Measurements from ENCODE around the gene ZBTB46.
"Not testable (repeated sequence)": the region's sequence is repeated elsewhere in the genome, so short reads cannot be mapped to it uniquely, and the experiment has no call there.

ZBTB46 gene

DNA sequence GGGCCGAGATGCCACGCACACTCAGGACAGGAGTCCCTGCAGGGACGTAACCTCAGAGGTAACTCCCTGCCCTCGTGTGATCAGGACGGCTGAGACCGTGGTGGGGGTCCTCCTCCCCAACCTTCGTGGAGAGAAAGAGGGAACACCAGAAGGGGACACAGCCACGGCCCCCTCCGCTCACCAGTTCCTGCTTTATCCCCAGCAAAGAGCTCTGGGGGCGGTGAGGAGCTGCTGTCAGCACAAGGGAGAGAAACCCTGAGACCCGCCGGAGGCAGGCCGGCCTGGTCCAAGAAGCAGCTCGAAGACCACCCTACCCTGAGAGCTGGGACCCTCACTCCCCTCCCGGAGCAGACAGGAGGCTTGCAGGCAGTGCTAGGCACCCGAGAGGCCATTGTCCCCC is 47.1 kb downstream of the ZBTB46 start:
- no peak for DNase-seq

DNA sequence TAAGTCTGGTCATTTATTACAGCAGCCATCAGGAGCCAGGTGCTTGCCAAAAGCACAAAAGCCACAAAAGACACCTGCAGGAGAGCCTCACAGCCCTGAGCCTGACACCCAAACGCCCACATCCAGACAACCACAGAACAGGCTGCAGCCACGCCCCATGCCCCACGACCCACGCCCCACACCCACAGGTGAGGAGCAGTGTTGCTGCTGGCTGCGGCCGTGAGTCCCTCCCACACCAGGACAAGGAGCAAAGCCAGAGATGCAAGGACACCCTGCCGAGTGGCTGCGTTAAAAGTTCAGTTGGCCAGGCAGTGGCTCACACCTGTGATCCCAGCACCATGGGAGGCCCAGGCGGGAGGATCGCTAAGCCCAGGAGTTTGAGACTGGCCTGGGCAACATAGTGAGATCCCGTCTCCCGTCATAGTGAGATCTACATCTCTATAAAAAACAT is 48.5 kb downstream of the ZBTB46 start:
- DNase-seq: no peak

DNA sequence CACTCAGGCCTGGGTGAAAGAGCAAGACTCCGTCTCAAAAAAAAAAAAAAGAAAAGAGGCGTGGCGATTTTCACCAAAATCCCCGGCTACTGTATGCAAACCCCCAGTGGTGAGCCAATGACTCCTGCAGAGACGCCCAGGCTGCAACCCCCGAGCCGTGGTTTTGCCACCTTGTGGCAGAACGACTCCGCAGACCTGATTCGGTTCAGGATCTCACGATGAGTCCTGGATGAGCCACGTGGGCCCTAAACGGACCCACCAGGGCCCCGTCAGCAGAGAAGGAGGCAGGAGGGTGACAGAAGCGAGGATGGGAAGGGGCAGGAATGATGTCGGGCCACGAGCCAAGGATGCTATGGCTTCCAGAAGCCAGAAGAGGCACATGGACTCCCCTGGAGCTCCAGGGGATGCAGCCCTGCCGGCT is 49.0 kb downstream of the ZBTB46 start:
- DNase-seq: no peak

- no peak for DNase-seq
These were observed 49.9 kb downstream of the ZBTB46 start for GRCh38 chr20:63781181-63781580.

GRCh38 chr20:63778857-63779256 is 52.2 kb downstream of the ZBTB46 start:
- DNase-seq: no peak

DNA sequence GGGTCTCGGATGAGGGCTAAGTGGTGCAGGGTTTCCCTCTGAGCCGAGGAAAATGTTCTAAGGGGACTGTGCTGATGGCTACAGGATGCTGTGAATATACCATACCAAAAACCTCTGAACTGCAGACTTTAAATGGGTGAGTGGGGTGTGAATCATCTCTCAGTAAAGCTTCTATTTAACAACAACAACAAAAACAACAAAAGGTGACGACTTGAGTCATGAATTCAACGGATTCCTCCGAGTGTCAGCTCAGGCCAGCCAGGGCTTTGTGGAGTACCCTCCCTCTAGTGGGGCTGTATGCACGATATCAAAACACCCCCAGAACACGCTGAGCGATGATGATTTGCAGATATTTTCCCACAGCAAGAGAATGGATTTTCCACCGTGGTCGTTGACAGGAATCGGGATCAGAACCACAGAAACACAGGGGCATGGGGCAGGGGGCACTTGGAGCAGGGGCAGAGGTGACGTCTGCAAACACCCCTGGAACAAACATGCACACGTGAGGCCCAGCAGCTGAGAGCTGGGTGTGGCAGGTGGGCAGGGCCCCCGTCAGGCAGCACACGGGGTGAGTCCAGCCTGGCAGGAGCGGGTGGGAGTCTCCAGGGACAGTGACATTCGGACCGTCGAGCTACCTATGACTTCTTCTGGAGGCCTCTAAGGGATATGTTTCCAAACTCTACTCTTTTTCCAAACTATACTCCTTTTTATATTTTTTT is 52.9 kb downstream of the ZBTB46 start:
- no peak for DNase-seq

DNA sequence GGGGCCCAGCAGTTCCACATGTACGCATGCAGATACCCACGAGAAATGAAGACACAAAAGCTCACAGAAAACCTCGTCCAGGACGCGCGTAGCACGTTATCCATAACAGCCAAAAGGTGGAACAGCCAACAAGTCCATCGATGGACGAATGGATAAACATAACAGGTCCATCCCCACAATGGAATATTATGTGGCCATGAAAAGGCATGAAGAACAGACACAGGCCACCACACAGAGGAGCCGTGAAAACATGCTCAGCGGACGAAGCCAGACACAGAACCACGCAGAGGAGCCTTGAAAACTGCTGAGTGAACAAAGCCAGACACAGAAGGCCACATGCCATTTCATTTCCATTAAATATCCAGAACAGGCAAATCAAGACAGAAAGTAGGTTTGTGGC is 53.5 kb downstream of the ZBTB46 start:
- DNase-seq: no peak

DNA sequence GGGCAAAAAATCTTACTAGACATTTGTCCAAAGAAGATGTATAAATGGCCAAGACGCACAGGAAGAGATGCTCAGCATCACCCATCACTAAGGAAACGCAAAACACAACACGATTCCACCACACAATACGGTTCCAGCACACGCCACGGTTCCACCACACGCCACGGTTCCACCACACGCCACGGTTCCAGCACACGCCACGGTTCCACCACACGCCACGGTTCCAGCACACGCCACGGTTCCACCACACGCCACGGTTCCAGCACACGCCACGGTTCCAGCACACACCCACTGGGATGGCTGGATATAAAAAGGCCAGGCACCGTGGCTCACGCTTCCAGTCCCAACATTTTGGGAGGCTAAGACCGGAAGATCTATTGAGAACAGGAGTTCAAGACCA is 54.2 kb downstream of the ZBTB46 start:
- DNase-seq: not testable (repeated sequence)

DNA sequence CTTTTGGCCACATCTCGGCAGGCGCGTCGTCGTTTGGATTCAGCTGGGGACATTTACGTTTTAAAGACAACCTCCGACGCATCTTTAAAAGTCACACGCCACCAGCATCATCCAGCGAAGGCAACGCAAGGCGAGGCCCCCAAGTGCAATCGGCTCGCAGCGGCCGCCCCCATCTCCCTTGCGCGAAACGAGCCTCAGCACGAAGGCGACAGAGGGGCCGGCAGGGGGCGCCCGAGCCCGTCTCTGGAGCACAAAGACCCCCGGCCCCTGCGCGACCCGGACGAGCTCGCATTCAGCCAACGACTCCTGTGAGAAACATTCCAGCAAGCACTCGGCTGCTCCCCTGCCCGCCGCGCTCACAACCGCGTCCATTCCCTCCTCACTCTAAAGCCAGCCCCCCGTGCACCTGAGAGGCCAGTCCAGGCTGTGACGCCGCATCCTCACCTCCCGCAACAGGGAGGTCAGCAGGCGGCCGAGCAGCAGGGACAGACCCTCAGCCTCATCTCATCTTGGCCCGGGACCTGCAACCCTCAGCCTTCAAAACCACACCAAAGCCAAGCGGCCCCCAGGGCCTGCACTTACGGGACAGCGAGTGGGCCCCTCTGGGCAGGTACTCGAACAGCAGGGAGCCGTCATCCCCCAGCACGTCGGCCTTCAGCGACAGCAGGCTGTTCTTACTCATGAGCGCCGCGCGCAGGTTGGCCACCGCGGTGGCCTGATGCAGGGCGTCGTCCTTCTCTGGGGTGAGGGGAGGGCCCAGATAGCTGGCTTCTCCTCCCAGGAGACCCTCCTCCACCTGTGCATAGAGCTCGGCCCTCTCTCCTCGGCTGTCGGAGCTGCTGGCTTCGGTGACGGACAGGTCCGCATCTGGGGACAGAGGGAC is 55.7 kb downstream of the ZBTB46 start:
- no peak for DNase-seq

DNA sequence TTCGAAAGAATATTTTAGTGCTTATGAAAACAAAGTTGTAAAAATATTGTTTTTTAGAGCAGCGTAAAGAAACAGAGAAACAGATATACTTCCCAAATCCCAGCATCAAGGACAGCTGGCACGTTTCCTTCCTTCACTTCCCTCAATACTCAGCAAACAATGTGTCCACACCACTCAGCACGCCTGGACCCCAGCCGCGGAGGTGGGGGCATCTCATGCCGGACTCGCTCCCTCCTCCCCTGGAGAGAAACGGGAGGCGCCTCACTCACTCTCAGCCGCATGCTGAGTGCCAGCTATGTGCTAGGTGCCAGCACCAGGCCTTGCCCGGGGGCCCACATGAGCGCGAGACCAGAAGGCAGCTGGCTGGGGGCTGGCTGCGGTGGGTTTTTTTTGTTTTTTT is 56.8 kb downstream of the ZBTB46 start:
- DNase-seq: no peak

GRCh38 chr20:63773571-63774241 is 57.4 kb downstream of the ZBTB46 start:
- no peak for DNase-seq

DNA sequence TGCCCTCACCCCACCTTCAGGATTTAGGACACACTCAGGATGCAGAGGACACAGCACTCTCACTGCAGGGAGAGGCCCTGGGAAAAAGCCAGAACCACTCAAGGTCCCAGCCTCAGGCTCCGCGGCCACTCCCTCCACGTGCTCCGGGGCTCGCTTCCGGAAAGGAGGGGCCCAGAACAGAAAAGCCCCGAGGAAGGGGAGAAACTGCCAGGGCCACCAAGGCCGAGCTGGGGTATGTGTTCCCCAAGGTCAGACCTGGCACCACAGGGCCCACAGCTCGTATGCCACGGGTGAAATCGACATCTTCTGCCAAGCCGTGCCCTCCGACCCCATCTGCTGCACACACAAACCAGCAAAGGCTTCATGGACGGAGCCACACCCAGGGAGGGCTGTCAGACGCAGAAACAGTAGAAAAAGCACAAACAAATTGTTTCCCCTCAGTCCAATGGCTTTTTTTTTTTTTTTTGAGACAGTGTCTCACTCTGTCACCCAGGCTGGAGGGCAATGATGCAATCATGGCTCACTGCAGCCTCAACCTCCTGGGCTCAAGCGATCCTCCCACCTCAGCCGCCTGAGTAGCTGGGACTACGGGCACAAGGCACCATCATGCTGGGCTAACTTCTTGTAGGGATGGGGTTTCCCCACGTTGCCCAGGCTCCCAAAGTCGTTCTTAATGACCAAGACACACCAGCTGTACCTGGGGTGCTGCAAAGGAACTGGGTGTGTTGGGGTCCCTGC is 58.1 kb downstream of the ZBTB46 start:
- no peak for DNase-seq

DNA sequence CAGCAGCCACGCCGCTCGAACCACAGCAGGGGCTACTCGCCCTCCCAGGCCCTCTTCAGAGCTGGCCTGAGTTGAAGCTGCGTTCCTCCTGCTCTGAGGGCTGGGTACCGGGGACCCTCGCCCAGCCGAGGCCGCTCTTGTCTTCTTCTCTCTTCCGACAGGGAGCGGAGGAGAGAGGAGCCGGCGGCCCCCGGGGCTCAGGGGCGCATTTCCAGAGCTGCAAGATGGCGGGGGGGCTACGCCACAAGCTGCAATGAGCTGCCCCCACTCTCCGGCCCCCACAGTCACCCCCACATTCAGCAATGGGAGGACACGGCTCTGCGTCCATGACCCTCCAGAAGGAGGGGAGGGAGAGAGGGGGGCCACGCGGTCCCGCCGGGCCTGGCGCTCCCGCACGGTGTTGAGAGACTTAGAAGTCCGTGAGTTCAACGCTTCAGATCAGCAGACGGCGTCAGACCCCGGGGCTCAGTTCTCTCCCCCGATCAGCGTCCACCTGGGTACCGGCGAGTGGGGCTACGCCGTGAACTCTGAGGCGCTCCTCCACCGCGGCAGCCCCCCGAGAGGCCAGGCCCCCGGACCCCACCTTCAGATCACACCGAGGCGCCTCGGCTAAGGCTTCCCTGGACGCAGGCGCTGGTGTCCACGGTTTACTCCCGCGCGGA is 59.9 kb downstream of the ZBTB46 start:
- DNase-seq: no peak

GRCh38 chr20:63769891-63770474 is 61.1 kb downstream of the ZBTB46 start:
- no peak for DNase-seq

GRCh38 chr20:63768591-63769515 is 62.2 kb downstream of the ZBTB46 start:
- no peak for DNase-seq

DNA sequence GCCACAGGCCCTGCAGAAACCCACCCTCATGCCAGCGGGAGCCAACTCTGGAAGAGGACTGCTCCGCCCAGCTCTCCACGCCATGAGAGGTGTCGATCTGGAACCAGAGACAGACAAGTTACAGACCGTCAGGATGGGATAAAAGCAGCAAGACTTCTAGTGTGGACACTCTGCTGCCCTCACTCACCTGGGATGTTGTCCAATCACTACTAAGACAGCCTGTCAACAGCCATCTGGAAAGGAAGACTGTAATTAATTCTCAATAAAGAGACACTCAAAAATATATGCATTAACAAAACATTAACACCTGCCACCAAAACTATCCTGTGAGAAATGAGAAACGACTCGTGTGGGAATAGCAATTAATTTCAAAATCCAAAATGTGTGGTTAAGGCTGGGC is 63.2 kb downstream of the ZBTB46 start:
- no peak for DNase-seq

DNA sequence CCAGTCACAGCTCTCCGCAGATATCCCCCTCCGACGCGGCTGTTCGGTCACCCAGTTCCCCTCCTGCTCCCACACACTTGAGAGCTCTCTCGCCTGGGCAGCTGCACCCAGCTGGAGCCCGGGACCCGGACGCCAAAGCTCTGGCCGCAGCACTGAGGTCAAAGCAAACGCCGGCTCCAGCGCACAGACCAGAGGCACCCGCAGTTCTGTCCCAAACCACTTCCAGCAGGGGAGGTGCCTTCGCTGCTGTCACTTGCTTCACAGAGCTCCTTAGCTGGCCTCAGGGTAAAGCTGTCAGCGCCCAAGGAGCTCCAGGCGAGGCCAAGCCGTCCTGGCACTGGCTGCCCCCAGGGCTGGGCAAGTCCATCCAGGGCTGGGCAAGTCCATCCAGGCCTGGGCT is 63.6 kb downstream of the ZBTB46 start:
- no peak for DNase-seq

DNA sequence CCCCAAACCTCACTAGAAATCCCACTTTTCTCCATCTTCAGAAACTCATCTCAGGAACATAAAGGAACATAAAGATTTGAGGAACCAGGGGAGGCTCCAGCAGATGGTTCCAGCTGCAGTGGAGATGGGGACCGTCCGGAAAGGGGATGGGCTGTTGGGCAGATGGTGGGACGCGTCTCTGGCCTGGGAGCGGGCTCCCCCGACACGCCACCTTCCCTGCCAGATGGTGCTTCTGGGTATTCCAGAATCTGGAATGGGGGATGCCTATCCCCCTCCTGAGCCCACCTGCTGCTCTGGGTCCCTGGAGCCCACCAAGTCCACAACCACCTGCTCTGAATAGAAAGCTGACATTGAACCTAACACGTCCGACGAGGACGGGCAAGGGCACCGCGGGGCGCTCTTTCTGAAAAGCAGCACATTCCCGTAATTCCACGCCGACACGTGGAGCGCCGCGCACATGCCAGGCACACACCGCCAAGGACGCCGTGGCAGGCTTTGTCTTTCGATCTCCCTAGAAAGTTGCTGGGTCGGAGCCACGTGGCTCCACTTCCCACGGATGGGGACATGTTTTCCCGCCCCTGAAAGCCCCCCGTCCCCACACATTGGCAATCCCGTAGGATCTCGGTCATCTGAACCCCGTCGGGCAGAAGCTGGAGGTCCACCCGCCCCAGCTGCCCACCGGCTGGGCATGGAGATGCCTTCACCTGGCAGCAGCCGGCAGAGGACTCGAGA is 64.2 kb downstream of the ZBTB46 start:
- no peak for DNase-seq

DNA sequence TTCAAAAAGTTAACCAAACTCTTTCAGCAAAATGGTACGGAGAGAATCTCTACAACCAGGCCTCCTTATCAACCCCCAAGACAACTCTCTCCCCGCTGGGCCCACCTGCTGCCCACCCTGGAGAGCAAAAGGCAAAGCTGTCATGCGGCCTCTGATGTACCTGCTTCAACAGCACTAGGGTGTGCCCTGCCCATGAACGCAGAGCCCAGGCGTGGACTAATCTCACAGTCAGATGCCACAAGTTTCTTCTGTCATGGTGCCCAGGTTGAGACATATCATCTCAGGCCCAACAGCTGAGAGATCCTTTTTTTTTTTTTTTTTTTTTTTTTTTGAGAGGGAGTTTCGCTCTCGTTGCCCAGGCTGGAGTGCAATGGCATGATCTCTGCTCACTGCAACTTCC is 65.2 kb downstream of the ZBTB46 start:
- no peak for DNase-seq

Data from activated CD4-positive, alpha-beta T cell treated with anti-CD3 and anti-CD28 coated beads for 1 hour (primary cell).